Activated CD8-positive, alpha-beta memory T cell treated with anti-CD3 and anti-CD28 coated beads for 24 hours (primary cell): Measurements from ENCODE around the gene KISS1.
"Not testable (repeated sequence)": the region's sequence is repeated elsewhere in the genome, so short reads cannot be mapped to it uniquely, and the experiment has no call there.

ENCODE experiments used
- DNase-seq: peaks from one replicate; pipeline ENCODE4 v3.0.0-alpha.2; 2020

KISS1 gene

GRCh38 chr1:204196068-204196795 lies at the start of gene KISS1:
Gene KISS1 (minus strand): TSS chr1:204196491. CDS start chr1:204192876, 3,615 bp downstream.
- DNase-seq, result no peak

- DNase-seq, result no peak
Measured at GRCh38 chr1:204242920-204243319, 46.6 kb upstream of the KISS1 start.

- no peak for DNase-seq
Measured at GRCh38 chr1:204241914-204242313, 45.6 kb upstream of the KISS1 start.

- DNase-seq, result no peak
Measured at GRCh38 chr1:204241050-204241449, 44.8 kb upstream of the KISS1 start.

- DNase-seq, result no peak
Measured at GRCh38 chr1:204240233-204240632, 43.9 kb upstream of the KISS1 start.

GRCh38 chr1:204239401-204239800 lies 43.1 kb upstream of the KISS1 start:
- not testable (repeated sequence) for DNase-seq

- DNase-seq, result not testable (repeated sequence)
Measured at GRCh38 chr1:204238520-204238919, 42.2 kb upstream of the KISS1 start.

- not testable (repeated sequence) for DNase-seq
Measured at GRCh38 chr1:204237515-204237914, 41.2 kb upstream of the KISS1 start.

- DNase-seq, result no peak
Measured at GRCh38 chr1:204232526-204232925, 36.2 kb upstream of the KISS1 start.

GRCh38 chr1:204230211-204230610 lies 33.9 kb upstream of the KISS1 start:
- DNase-seq, result no peak

GRCh38 chr1:204228896-204229295 lies 32.6 kb upstream of the KISS1 start:
- DNase-seq, result no peak

- DNase-seq, result no peak
Measured at GRCh38 chr1:204227996-204228785, 31.9 kb upstream of the KISS1 start.

- no peak for DNase-seq
Measured at GRCh38 chr1:204227351-204227750, 31.1 kb upstream of the KISS1 start.

- DNase-seq, result no peak
Measured at GRCh38 chr1:204225841-204226735, 29.8 kb upstream of the KISS1 start.

GRCh38 chr1:204224655-204225054 lies 28.4 kb upstream of the KISS1 start:
- DNase-seq, result no peak

- no peak for DNase-seq
Measured at GRCh38 chr1:204223129-204223860, 27.0 kb upstream of the KISS1 start.

GRCh38 chr1:204222764-204223055 lies 26.4 kb upstream of the KISS1 start:
- DNase-seq, result no peak

- DNase-seq, result no peak
Measured at GRCh38 chr1:204222006-204222763, 25.9 kb upstream of the KISS1 start.

- no peak for DNase-seq
Measured at GRCh38 chr1:204221271-204221670, 25.0 kb upstream of the KISS1 start.

GRCh38 chr1:204219971-204220616 lies 23.8 kb upstream of the KISS1 start:
- DNase-seq, result no peak

- no peak for DNase-seq
Measured at GRCh38 chr1:204218552-204218951, 22.3 kb upstream of the KISS1 start.

- DNase-seq, result no peak
Measured at GRCh38 chr1:204217648-204218000, 21.3 kb upstream of the KISS1 start.
